Caki2 (cell line): Measurements from ENCODE around the gene ZBTB20. TPM values are rescaled to one million over a fixed set of nuclear protein-coding genes. Genes with fewer than 3 reads are reported as not detected.
"Not testable (repeated sequence)": the region's sequence is repeated elsewhere in the genome, so short reads cannot be mapped to it uniquely, and the experiment has no call there.

ENCODE experiments used
- DNase-seq: peaks from one replicate; pipeline ENCODE4 v3.0.0-alpha.2; 2015; ENCODE audit warnings: low read depth
- in situ Hi-C: cut with HindIII; loops from 2 replicates; pipeline ENCODE4 v1.10.0; 2016; ENCODE audit warnings: low sequenced_read_pairs, low pct_unique_long_range_greater_than_20kb, mixed read lengths
- total RNA-seq: library from RNA; depleted of rRNA; stranded (reverse); fragments of >200 nt; shearing (Covaris generic); gene quantifications from 2 replicates; pipeline ENCODE4 v1.2.3, GENCODE V29; 2014; ENCODE audit warnings: low replicate concordance; rRNA removed

ZBTB20 gene
- 10.0 and 14.9 TPM in 2 replicates for total RNA-seq

GRCh38 chr3:115146418-115147328 is at the start of gene ZBTB20:
Gene ZBTB20, minus strand, starts transcription at chr3:115147288.
- DNase-seq = peak; percentile 99
- in situ Hi-C loops = no loop called here

GRCh38 chr3:115194476-115194875 is 47.4 kb upstream of the ZBTB20 start:
- in situ Hi-C loops = no loop called here
- DNase-seq = no peak

- peak; percentile 1 for DNase-seq
- in situ Hi-C loops = no loop called here
Measured at GRCh38 chr3:115190747-115191146, 43.7 kb upstream of the ZBTB20 start.

GRCh38 chr3:115187149-115187757 is 40.2 kb upstream of the ZBTB20 start:
- DNase-seq = no peak
- in situ Hi-C loops = no loop called here

GRCh38 chr3:115186351-115187148 is 39.5 kb upstream of the ZBTB20 start:
- no peak for DNase-seq

GRCh38 chr3:115184859-115185572 is 37.9 kb upstream of the ZBTB20 start:
- in situ Hi-C loops, DNase-seq: not testable (repeated sequence)

More at GRCh38 chr3:115186351-115187148, 39.5 kb upstream of the ZBTB20 start:
- in situ Hi-C loops = no loop called here

- DNase-seq, in situ Hi-C loops: not testable (repeated sequence)
Measured at GRCh38 chr3:115178930-115179329, 31.8 kb upstream of the ZBTB20 start.

GRCh38 chr3:115169808-115170207 is 22.7 kb upstream of the ZBTB20 start:
- in situ Hi-C loops = no loop called here

GRCh38 chr3:115165701-115166100 is 18.6 kb upstream of the ZBTB20 start:
- in situ Hi-C loops = no loop called here
- no peak for DNase-seq

More at GRCh38 chr3:115169808-115170207, 22.7 kb upstream of the ZBTB20 start:
- DNase-seq = no peak

- in situ Hi-C loops = no loop called here
- DNase-seq = no peak
Measured at GRCh38 chr3:115165266-115165665, 18.2 kb upstream of the ZBTB20 start.

- in situ Hi-C loops = no loop called here
- DNase-seq = no peak
Measured at GRCh38 chr3:115164374-115165221, 17.5 kb upstream of the ZBTB20 start.

- in situ Hi-C loops = no loop called here
- no peak for DNase-seq
Measured at GRCh38 chr3:115162759-115163158, 15.7 kb upstream of the ZBTB20 start.

GRCh38 chr3:115161866-115162265 is 14.8 kb upstream of the ZBTB20 start:
- in situ Hi-C loops = no loop called here
- no peak for DNase-seq

- DNase-seq = no peak
- in situ Hi-C loops = no loop called here
Measured at GRCh38 chr3:115161168-115161834, 14.2 kb upstream of the ZBTB20 start.

- DNase-seq = no peak
- in situ Hi-C loops = no loop called here
Measured at GRCh38 chr3:115160295-115160694, 13.2 kb upstream of the ZBTB20 start.

GRCh38 chr3:115156046-115156654 is 9.1 kb upstream of the ZBTB20 start:
- DNase-seq = no peak
- in situ Hi-C loops = no loop called here
